KOPT-K1 (cell line): ENCODE data around the gene CHEK1.

Experiments used
- H3K27ac ChIP-seq: fragments of 200-600 bp; sonication (generic); 2 replicates; pipeline ENCODE4 v1.5.1; 2016; ENCODE audit warnings: antibody characterized with exemption, mild to moderate bottlenecking, low read depth, low read length; ENCODE audit not compliant: poor library complexity, severe bottlenecking
- H3K36me3 ChIP-seq: fragments of 200-600 bp; sonication (generic); 2 replicates; pipeline ENCODE4 v1.5.1; 2017; ENCODE audit warnings: antibody characterized with exemption, mild to moderate bottlenecking, low read length, moderate library complexity; ENCODE audit not compliant: insufficient read depth
- H3K9me3 ChIP-seq: fragments of 200-600 bp; sonication (generic); 2 replicates; pipeline ENCODE4 v1.5.1; 2017; ENCODE audit warnings: antibody characterized with exemption, low read length, mild to moderate bottlenecking; ENCODE audit not compliant: insufficient read depth, poor library complexity, severe bottlenecking

Gene CHEK1

DNA sequence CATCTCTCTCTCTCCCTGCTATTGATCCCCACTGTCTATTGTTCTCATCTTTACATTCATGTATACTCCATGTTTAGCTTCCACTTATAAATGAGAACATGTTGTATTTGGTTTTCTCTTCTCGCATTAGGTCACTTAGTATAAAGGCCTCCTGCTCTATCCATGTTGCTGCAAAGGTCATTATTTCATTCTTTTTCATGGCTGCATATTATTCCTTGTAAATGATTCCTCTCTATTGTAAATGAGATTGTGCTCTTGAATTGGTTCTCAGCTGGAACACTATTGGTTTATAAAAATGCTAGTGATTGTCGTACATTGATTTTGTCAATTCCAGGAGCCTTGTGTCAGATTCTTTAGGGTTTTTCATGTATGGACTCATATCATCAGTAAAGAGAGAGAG, 42.2 kb downstream of the CHEK1 start:
- peaks cover 97% of the 10 kb centered on the region for H3K36me3 ChIP-seq
- no peak overlapping the region for H3K27ac ChIP-seq

DNA sequence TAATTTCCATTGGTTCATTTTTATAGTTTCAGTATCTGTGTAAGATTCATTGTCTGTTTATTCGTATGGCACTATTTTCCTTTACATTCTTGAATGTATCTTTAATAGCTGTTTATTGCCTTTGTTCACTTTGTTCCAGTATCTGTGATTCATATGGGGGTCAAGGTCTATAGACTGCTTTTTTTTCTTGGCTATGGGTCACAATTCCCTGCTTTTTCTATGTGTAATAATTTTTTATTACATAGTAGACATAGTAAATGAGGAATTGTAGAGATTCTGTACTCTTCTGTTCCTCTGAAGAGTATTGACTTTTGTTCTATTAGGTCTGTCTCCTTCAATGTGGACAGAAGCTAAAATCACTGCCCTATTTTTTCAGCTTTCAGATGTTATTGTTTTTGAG, 45.2 kb downstream of the CHEK1 start:
- peaks cover 94% of the 10 kb centered on the region for H3K36me3 ChIP-seq
- no peak overlapping the region for H3K27ac ChIP-seq
- H3K9me3 ChIP-seq: peaks cover 5% of the 10 kb centered on the region

More for the DNA sequence above, 42.2 kb downstream of the CHEK1 start:
- peaks cover 22% of the 10 kb centered on the region for H3K9me3 ChIP-seq

DNA sequence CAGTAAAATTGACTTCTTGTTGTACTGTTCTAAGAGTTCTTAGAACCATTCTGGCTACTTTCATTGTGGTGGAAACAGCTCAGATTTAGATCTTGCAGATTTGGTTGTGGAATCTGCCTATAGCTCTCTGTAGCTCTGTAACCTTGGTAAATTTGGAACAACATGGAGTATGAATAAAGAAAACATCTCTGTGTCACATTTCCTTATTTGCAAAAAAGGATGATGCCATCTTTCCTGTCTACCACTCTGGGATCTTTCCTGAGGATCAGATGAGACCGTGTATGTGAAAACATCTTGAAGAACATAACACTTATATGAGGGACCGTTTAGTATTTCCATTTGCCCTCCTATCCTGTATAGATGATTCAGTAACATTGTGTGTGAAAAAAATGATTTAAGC, 46.6 kb downstream of the CHEK1 start:
- Histone ChIP-seq H3K27ac (no peak overlapping the region), H3K36me3 (peaks cover 95% of the 10 kb centered on the region), H3K9me3 (no peaks in the 10 kb centered on the region)

DNA sequence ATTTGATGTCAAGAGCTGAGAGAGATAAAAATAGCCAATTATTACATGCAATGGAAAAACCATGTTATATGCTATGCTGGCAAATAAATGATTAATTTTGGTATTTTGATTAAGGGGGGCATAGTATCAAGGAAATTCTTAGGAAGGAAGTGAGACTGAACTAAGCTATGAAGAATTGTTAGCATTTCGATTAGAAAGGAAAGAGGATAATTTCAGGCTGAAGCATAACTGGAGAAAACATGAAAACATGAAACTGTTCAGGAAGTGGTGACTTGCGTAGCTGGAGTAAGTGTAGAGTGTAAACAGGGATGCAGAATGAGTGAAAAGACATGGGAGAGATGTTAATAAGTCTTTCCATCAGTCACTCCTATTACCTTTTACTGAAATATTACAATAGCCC, 49.2 kb downstream of the CHEK1 start:
- no peak overlapping the region for H3K27ac ChIP-seq
- H3K36me3 ChIP-seq: peaks cover 92% of the 10 kb centered on the region
- H3K9me3 ChIP-seq: no peaks in the 10 kb centered on the region

DNA sequence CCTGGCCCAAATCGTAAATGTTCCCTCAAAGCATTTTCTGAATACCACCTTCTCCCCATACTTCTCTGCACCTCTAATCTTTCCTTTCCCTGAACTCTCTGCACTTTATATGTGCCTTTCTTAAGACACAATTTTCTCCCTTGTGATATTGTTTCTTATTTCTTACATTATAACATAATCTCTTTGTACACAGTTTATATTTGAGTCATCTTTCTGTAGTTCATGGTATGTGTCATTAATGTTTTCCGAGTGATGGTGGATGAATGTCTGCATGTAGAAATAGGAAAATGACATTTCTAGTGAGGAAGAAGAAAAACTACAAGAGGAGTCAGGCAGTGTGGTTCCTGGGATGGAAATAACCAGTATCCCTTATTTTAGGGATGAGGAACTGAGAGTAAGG, 50.2 kb downstream of the CHEK1 start:
- Histone ChIP-seq H3K36me3 (peaks cover 90% of the 10 kb centered on the region), H3K9me3 (no peaks in the 10 kb centered on the region), H3K27ac (no peak overlapping the region)

DNA sequence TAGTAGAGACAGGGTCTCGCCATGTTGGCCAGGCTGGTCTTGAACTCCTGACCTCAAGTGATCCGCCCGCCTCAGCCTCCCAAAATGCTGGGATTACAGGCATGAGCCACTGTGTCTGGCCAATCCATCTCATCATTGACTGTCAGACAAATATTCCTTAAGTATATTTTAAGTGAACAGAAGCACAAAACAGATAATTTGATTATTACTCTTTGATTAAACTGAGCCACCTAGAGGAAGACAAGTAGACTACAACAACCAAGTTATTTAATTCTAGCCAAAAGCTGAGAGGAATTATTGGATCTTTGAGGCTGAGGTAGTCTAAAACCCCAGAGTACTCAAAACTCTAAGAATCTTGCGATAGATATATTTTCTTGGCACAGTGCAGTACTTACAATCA, 54.4 kb downstream of the CHEK1 start:
- no peak overlapping the region for H3K27ac ChIP-seq
- peaks cover 67% of the 10 kb centered on the region for H3K36me3 ChIP-seq
- no peaks in the 10 kb centered on the region for H3K9me3 ChIP-seq

DNA sequence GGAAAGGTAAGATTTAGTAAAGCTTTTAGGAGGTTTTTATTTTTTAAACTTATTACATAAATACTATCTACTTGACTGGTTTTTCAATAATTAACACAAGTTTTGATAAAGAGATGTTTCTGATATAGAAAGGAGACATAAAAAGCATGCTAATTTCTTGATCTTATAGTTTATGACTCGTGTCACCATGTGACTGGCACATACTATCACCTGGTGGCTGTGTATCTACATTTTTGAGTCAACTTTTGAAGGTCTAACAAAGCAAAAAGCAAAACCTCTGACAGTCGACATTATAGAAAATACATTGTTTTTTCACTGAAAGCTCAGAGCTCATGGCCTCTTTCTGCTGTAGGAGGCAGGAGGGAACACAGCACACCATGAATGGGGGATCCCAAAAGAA, 54.9 kb downstream of the CHEK1 start:
- Histone ChIP-seq H3K36me3 (peaks cover 65% of the 10 kb centered on the region), H3K27ac (no peak overlapping the region), H3K9me3 (no peaks in the 10 kb centered on the region)

DNA sequence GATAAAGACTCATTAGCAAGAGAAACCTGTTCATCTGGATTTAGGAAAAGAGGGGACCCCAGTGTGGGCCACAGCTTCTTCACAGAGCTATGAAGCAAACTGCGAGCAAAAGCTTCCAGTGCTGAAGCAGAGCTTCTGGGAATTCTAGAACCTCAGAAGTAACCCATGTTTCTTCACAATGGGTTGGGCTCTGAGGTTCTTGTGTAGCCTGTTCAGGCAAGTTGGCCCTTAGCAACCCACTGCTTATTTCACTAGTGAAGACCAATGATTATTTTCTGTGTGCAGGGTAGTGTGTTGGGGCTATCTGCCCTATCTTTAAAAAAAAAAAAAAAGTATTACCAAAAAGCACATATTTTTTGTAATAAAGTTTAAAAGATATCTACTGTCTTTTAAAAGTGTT, 55.8 kb downstream of the CHEK1 start, which contains the start of gene ACRV1:
ACRV1 (minus strand) TSS at position 101 of the 400 bp plus-strand sequence; CDS start at position 34, 67 bp downstream.
- no peaks in the 10 kb centered on the region for H3K9me3 ChIP-seq
- peaks cover 62% of the 10 kb centered on the region for H3K36me3 ChIP-seq
- no peak within 1 kb of the TSS for H3K27ac ChIP-seq

DNA sequence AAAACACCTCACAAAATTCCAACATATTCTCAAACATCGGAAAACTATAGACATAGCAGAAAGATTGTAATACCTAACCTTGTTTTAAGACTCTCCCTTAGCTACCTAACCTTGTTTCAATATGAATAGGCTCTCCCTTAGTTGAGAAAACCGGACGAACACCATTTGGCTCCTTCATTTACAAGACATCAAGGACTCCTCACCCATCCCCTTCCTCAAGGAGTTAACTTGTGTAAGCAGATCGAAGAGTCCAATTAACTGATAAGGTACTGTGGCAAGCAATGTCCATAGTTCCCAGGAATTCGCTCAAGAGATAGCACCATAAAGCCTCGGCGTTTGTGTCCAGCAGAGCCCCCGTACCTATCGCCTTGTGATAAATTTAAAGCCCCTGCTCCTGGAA, 60.3 kb downstream of the CHEK1 start:
- Histone ChIP-seq H3K36me3 (peaks cover 28% of the 10 kb centered on the region), H3K9me3 (no peaks in the 10 kb centered on the region), H3K27ac (no peak overlapping the region)

DNA sequence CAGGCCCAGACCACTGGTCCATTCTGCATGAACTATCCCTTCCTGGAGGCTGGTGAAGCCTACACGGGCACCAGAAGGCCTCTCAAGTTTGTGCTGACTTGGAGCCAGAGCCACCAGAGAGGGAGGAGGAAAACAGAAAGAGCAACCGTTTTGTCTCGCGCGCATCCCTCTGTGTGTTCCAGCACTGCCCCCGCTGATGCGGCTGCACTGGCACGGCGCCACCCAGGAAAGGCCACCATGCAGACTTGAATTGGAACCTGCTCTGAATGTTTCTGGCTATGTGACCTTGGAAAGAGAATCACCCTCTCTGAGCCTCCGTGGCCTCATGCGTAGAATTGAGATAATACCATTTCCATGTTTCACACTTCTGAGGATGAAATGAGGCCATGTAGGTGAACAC, 63.1 kb downstream of the CHEK1 start:
- Histone ChIP-seq H3K27ac (no peak overlapping the region), H3K9me3 (no peaks in the 10 kb centered on the region), H3K36me3 (peaks cover 22% of the 10 kb centered on the region; the same call in 1 of the 2 replicates)

DNA sequence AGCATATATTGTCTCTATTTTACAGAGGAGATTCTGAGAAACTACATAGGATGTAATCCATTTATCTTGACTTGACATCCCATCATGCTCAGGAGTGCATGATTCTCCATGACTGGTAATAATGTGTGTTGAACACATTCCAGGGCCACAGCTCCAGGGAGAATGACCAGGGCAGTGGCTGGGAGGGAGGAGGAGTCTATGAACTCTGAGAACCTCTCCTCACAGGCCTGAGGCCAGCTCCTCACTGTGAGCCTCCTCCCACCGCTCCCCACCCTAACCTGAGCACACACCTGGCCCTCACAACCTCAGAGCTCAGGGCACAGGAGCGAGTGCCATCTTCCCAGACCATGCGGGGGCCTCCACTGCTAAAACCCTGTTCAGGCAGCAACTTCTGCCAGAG, 63.7 kb downstream of the CHEK1 start:
- Histone ChIP-seq H3K36me3 (peaks cover 19% of the 10 kb centered on the region; the same call in 1 of the 2 replicates), H3K27ac (no peak overlapping the region), H3K9me3 (no peaks in the 10 kb centered on the region)

DNA sequence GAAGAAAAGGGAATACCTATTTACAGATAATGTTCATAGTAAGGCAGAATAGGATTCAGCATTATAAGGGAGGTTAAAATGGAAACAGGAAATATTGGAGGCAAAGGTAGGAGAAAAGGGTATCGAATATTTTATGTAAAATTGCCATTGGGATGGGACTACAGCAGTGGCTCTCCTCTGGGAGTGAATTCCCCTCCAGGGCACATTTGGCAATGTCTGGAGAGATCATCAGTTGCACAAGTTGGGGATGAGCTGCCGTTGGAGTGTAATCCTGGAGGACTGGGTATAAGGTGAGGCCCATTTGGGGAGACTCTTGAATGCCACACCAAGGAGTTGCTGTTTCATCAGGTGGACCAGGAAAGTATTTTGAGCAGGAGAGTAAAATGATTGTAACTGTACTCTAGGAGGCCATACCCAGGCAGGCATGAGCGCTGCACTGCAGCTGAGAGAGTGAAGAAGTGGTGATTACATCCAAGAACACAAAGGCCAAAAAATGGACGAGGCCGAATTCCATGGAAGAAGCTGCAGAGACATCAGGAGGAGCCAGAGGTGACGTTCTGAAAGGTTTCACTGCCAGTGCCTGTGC, 64.4 kb downstream of the CHEK1 start:
- H3K9me3 ChIP-seq: no peaks in the 10 kb centered on the region
- H3K27ac ChIP-seq: no peak overlapping the region

DNA sequence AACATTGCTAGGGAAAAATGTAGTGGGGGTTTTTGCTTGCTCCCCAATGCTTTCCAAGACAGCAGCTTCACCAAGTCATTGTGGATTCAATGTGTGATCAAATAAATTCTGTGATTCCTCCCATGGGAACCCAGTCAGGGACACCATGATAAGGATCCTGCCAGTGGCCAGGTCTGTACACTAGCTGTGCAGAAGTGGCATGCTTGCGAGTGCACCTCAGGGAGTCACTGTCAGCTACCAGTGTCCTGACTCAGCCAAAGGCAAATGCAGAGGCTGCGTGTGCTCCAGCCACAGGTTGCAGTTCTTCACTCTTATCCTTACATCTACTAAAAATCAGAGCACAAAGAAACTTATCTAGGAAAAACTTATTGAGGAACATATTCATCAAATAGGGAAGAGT, 65.0 kb downstream of the CHEK1 start:
- Histone ChIP-seq H3K9me3 (no peaks in the 10 kb centered on the region), H3K27ac (no peak overlapping the region), H3K36me3 (peaks cover 8% of the 10 kb centered on the region; the same call in 1 of the 2 replicates)

More for the DNA sequence above, 64.4 kb downstream of the CHEK1 start:
- peaks cover 13% of the 10 kb centered on the region; the same call in 1 of the 2 replicates for H3K36me3 ChIP-seq

DNA sequence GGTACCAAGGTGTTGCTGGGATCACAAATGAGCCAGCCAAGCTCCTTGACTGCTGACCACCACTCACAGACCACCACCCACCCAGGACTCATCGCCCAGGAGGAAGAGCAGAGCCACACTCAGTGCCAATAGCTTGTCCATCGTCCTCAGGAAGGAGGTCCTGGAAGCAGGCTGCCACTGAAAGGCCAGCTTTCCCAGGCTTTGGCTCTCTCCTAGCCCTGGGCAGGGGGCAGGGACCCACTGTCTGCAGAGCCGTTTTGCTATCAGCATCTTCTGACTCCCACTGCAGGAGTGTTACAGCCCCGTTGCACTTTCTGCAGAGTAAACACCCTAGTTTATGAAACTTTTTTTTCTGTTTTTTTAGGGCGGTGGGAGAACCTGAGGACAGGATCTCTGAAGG, 67.9 kb downstream of the CHEK1 start:
- Histone ChIP-seq H3K9me3 (no peaks in the 10 kb centered on the region), H3K27ac (no peak overlapping the region), H3K36me3 (no peaks in the 10 kb centered on the region)

DNA sequence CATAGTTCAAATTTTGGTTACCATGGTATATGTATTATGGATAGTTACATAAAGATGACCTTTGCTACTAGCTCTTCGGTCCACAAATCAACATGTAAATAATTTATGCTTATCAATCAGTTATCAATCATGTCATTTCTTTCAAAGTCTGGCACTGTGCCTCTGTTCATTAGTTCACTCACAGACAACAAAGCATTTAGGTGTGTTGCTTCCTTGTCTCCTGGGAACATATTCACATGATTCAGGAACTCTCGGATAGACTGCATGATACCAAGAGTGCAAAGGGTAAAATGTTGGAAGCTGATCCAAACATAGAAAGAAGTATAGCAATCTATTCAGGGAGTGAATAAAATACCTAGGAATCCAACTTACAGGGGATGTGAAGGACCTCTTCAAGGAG, 70.0 kb downstream of the CHEK1 start:
- no peaks in the 10 kb centered on the region for H3K9me3 ChIP-seq
- no peak overlapping the region for H3K27ac ChIP-seq

DNA sequence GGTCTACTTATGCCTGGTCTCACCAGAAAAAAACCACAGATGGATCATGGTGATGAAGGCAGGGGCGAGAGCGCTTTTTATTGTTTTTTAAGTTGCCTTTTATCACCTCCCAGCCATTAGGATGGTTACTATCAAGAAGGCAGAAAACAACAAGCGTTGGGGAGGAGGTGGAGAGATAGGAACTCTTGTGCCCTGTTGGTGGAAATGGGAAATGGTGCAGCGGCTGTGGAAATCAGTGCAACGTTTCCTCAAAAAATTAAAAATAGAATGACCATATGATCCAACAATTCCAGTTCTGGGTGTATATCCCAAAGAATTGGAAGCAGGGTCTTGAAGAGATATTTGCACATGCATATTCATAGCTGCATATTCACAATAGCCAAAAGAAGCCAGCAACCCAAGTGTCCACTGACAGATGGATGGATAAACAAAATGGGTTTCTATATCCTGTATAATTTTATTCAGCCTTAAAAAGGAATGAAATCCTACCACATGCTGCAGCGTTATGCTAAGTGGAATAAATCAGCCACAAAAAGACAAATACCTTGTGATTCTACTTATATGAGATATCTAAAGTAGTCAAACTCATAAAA, 76.2 kb downstream of the CHEK1 start:
- Histone ChIP-seq H3K27ac (no peak overlapping the region), H3K36me3 (no peaks in the 10 kb centered on the region), H3K9me3 (no peaks in the 10 kb centered on the region)

More for the DNA sequence above, 70.0 kb downstream of the CHEK1 start:
- H3K36me3 ChIP-seq: no peaks in the 10 kb centered on the region
